GM12872 (cell line): ENCODE measurements around the gene MAP6D1.

Source experiments
- TF ChIP-seq, protein P1 (sequence below): IDR thresholded peaks from 3 replicates; pipeline ENCODE4 v1.5.1; 2011; ENCODE audit warnings: low read depth, mild to moderate bottlenecking, low read length, moderate library complexity; ENCODE audit not compliant: insufficient read depth

Gene MAP6D1

DNA sequence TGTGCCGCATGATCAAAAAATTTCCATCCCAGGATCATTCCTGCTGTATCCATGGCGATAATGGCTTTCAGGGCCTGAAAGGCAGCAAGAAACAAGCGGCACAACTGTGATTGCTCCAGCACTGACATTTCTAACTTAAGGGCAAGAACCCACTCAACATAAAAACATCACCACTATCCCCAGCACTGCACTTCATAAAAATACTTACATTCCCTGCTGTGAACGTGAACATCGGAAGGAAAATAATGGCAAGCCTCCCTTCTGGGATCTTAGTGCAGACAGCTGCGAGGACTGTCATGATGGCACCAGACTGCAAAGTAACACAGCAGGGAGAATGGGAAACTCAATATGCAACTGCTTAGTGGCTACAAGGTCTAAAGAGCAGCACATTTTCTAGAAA, 8.1 kb upstream of the MAP6D1 start:
- TF ChIP-seq, protein P1, sequence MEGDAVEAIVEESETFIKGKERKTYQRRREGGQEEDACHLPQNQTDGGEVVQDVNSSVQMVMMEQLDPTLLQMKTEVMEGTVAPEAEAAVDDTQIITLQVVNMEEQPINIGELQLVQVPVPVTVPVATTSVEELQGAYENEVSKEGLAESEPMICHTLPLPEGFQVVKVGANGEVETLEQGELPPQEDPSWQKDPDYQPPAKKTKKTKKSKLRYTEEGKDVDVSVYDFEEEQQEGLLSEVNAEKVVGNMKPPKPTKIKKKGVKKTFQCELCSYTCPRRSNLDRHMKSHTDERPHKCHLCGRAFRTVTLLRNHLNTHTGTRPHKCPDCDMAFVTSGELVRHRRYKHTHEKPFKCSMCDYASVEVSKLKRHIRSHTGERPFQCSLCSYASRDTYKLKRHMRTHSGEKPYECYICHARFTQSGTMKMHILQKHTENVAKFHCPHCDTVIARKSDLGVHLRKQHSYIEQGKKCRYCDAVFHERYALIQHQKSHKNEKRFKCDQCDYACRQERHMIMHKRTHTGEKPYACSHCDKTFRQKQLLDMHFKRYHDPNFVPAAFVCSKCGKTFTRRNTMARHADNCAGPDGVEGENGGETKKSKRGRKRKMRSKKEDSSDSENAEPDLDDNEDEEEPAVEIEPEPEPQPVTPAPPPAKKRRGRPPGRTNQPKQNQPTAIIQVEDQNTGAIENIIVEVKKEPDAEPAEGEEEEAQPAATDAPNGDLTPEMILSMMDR, result no peak

- TF ChIP-seq, protein P1, result no peak
These were observed 4.8 kb upstream of the MAP6D1 start for GRCh38 chr3:183830187-183830586.

DNA sequence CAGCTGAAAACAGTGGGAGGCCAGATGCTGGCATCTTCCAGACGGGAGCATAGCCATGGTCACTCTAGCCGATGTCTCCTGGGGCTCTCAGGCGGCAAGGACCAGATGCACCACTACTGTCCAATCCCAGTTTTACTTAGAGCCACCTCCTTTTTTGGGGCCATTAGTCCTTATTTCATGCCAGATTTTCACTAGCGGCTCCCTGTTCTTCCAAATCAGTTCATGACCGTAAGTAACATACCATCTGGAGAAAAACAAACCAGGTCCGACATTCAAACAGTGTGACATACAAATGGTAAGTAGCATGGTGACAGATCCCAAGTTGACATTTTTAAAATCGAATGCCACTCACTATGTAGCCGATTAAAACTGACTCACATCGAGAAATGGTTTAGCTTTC, 4.1 kb upstream of the MAP6D1 start:
- TF ChIP-seq, protein P1, result no peak

- TF ChIP-seq, protein P1, result no peak
These were observed 3.1 kb upstream of the MAP6D1 start for GRCh38 chr3:183828538-183828870.

- TF ChIP-seq, protein P1, result no peak
These were observed 2.6 kb upstream of the MAP6D1 start for GRCh38 chr3:183827809-183828537.

DNA sequence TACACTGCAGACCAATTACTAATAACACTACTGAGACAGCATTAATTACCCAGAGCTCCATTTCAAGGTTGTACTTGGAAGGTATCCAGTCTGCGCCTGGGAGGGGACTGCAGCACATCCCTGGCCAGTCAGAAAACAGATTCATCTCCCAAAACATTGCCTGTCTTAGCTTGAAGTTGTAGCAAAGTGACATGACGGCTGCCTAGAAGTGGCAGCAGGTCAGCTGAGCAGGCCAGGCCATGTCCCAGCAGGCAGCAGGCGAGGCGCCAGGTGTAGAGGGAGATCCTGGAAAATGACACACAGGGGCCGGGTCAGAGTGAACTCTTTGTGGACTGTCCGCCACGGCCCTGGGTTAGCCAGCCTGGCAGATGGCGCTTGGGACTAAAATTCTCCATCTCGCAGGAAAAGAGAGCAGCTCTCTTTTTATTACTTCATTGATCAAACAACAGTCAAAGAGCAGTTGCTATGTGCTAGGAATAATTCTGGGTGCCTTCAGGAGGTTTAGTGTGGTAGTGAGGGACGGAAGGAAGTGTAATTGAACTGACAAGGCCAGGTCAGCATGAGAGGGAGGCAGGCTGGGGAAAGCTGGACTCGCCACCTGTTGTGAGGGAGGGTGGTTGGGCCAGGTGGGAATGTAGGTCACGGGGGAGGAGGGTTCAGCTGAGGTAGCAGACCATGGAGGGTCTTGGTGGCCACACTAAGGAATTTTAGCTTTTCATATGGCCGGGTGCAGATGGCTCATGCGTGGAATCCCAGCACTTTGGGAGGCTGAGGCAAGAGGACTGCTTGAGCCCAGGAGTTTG, 1.3 kb upstream of the MAP6D1 start:
- TF ChIP-seq, protein P1, result no peak

DNA sequence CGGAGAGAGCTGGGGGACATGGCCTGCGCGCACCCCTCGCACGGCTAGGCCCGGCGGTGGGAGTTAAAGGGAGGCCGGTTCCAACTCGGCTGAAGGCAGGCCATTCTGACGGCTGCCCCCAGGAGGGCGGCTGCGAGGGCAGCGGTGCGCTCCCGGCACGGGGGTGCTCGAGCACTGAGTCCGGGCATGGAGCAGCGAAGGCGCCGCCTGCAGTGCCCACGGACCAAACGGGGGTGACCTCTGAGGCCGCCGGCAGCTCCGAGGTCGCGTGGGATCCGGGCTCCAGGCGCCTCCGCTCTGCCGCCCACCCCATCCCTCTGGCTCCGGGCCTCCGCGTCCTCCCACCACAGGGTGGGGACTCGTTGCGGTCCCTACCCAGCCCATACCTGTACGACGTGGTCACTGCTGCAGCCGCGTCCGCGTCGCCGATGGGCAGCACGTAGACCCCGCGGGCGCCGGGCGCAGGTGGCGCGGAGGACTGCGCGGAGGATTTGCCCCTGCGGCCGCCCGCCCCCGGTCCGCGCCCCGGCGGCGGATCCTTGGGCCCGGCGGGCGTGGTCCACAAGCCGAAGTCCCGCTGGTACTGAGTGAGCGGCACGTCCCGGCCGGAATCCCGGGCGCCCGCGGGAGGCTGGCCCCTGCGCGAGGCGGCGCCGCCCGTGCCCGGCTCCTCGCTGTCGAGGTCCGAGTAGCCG, 469 bp downstream of the MAP6D1 start:
- TF ChIP-seq, protein P1, result 0 out of 3 replicates have a peak, but pooled peaks have one; percentile 2
